HepG2 (cell line): ENCODE data around the gene IRF2BPL. TPM values are rescaled to one million over a fixed set of nuclear protein-coding genes. Genes with fewer than 3 reads are reported as not detected.

ENCODE experiments used
- AGO2 ChIP-seq: fragments of 200-400 bp; formaldehyde crosslinking; optimal IDR thresholded peaks from 2 replicates; pipeline ENCODE3; 2017; ENCODE audit warnings: mild to moderate bottlenecking, low read depth, low read length, moderate library complexity
- ATF7 ChIP-seq, 2 experiments: fragments of 450-650 bp in 1 of 2; sonication (generic) in 1 of 2; formaldehyde crosslinking in 1 of 2; IDR thresholded peaks; 2 replicates each; pipeline versions ENCODE4 v1.4.0 to v1.6.1; 2016 to 2020; ENCODE audit warnings: antibody characterized with exemption in 1 of 2, mild to moderate bottlenecking in 1 of 2, missing genetic modification reagents in 1 of 2
- BRCA1 ChIP-seq: sonication (generic); formaldehyde crosslinking; IDR thresholded peaks from 2 replicates; pipeline ENCODE4 v1.4.0; 2020; ENCODE audit warnings: missing genetic modification reagents
- CHCHD3 ChIP-seq: sonication (generic); formaldehyde crosslinking; IDR thresholded peaks from 2 replicates; pipeline ENCODE4 v1.8.0; 2022; ENCODE audit warnings: mild to moderate bottlenecking, missing genetic modification reagents, moderate library complexity
- HES4 ChIP-seq: sonication (generic); formaldehyde crosslinking; IDR thresholded peaks from 2 replicates; pipeline ENCODE4 v1.9.0; 2021; ENCODE audit warnings: mild to moderate bottlenecking, missing genetic modification reagents, borderline replicate concordance
- ISX ChIP-seq: sonication (generic); formaldehyde crosslinking; conservative IDR thresholded peaks from 2 replicates; pipeline ENCODE4 v1.5.0; 2020; ENCODE audit warnings: missing genetic modification reagents
- KAT8 ChIP-seq: IDR thresholded peaks from 2 replicates; pipeline ENCODE4 v1.6.1; 2016; ENCODE audit warnings: missing genetic modification reagents, missing compliant biosample characterization
- KDM1A ChIP-seq: IDR thresholded peaks from 2 replicates; pipeline ENCODE4 v1.6.1; 2016; ENCODE audit warnings: missing compliant biosample characterization
- KLF13 ChIP-seq: sonication (generic); formaldehyde crosslinking; IDR thresholded peaks from 2 replicates; pipeline ENCODE4 v1.4.0; 2020; ENCODE audit warnings: mild to moderate bottlenecking, missing genetic modification reagents
- MIER3 ChIP-seq: IDR thresholded peaks from 2 replicates; pipeline ENCODE4 v1.6.1; 2016; ENCODE audit warnings: missing compliant biosample characterization, borderline replicate concordance
- NBN ChIP-seq: fragments of 450-650 bp; conservative IDR thresholded peaks from 2 replicates; pipeline ENCODE4 v1.6.1; 2017
- NCOR1 ChIP-seq: fragments of 200-600 bp; sonication (generic); IDR thresholded peaks from 2 replicates; pipeline ENCODE4 v1.7.0; 2017; ENCODE audit warnings: antibody characterized with exemption, low read length, borderline replicate concordance
- POGZ ChIP-seq: sonication (generic); formaldehyde crosslinking; IDR thresholded peaks from 2 replicates; pipeline ENCODE4 v1.4.0; 2020; ENCODE audit warnings: mild to moderate bottlenecking, missing genetic modification reagents
- SRSF1 ChIP-seq: fragments of 200-400 bp; formaldehyde crosslinking; optimal IDR thresholded peaks from 2 replicates; pipeline ENCODE3; 2017; ENCODE audit warnings: mild to moderate bottlenecking, low read depth, low read length, moderate library complexity
- TARDBP ChIP-seq: sonication (generic); formaldehyde crosslinking; IDR thresholded peaks from 2 replicates; pipeline ENCODE4 v1.8.0; 2022; ENCODE audit warnings: mild to moderate bottlenecking, missing genetic modification reagents
- YEATS4 ChIP-seq: sonication (generic); formaldehyde crosslinking; IDR thresholded peaks from 2 replicates; pipeline ENCODE4 v1.4.0; 2020; ENCODE audit warnings: missing genetic modification reagents, borderline replicate concordance
- ZNF10 ChIP-seq: sonication (generic); formaldehyde crosslinking; IDR thresholded peaks from 2 replicates; pipeline ENCODE4 v1.4.0; 2020; ENCODE audit warnings: mild to moderate bottlenecking, low read depth, missing genetic modification reagents, borderline replicate concordance
- ZNF260 ChIP-seq: sonication (generic); formaldehyde crosslinking; IDR thresholded peaks from 2 replicates; pipeline ENCODE4 v1.4.0; 2020; ENCODE audit warnings: missing genetic modification reagents, low read depth, mild to moderate bottlenecking, borderline replicate concordance
- ZNF747 ChIP-seq: sonication (generic); formaldehyde crosslinking; IDR thresholded peaks from 2 replicates; pipeline ENCODE4 v1.8.1; 2023; ENCODE audit warnings: missing genetic modification reagents, mild to moderate bottlenecking, borderline replicate concordance
- polyA plus RNA-seq, 8 experiments: library from polyadenylated mRNA; depleted of rRNA in 3 of 8; stranded (reverse) in 7 of 8; unstranded in 1 of 8; fragments of >200 nt; fragmentation: Illumina TruSeq in 4 of 8; extraction: Trizol in 4 of 8; gene quantifications; 2 replicates each; pipeline versions ENCODE4 v1.2.1 to v1.2.3, GENCODE V29; 2011 to 2016; ENCODE audit warnings: low read depth in 4 of 8, missing spikeins in 1 of 8, mixed read lengths in 1 of 8; ENCODE audit not compliant: insufficient read depth in 1 of 8
- total RNA-seq, 5 experiments: library from RNA; depleted of rRNA; stranded (reverse); fragments of >200 nt; fragmentation: Illumina TruSeq; extraction: Trizol; gene quantifications; 2 replicates each; pipeline ENCODE4 v1.2.3, GENCODE V29; 2016; ENCODE audit warnings: low read depth in 1 of 5
- TF ChIP-seq, protein P1 (sequence below), 2 experiments: sonication (generic) in 1 of 2; formaldehyde crosslinking in 1 of 2; IDR thresholded peaks; 2 replicates each; pipeline versions ENCODE4 v1.5.1 to v1.6.1; 2011 to 2020; ENCODE audit warnings: borderline replicate concordance in 1 of 2, low read depth in 1 of 2, low read length in 1 of 2, mild to moderate bottlenecking in 1 of 2, missing genetic modification reagents in 1 of 2, moderate library complexity in 1 of 2
- TF ChIP-seq, protein P2 (sequence below): IDR thresholded peaks from 2 replicates; pipeline ENCODE4 v1.6.1; 2016; ENCODE audit warnings: missing genetic modification reagents, missing compliant biosample characterization
- TF ChIP-seq, protein P3 (sequence below): sonication (generic); formaldehyde crosslinking; IDR thresholded peaks from 2 replicates; pipeline ENCODE4 v1.8.1; 2022; ENCODE audit warnings: mild to moderate bottlenecking, missing genetic modification reagents
- TF ChIP-seq, protein P4 (sequence below): sonication (generic); formaldehyde crosslinking; IDR thresholded peaks from 2 replicates; pipeline ENCODE4 v1.4.0; 2020; ENCODE audit warnings: missing genetic modification reagents
- TF ChIP-seq, protein P5 (sequence below): sonication (generic); formaldehyde crosslinking; IDR thresholded peaks from 2 replicates; pipeline ENCODE4 v1.4.0; 2020; ENCODE audit warnings: missing genetic modification reagents

Gene IRF2BPL
- total and polyA plus RNA-seq, 2 of the 13 experiments (the other 11 are each of a cell fraction or from before 2014, with no cell fraction given) = 6.6 to 8.4 TPM

DNA sequence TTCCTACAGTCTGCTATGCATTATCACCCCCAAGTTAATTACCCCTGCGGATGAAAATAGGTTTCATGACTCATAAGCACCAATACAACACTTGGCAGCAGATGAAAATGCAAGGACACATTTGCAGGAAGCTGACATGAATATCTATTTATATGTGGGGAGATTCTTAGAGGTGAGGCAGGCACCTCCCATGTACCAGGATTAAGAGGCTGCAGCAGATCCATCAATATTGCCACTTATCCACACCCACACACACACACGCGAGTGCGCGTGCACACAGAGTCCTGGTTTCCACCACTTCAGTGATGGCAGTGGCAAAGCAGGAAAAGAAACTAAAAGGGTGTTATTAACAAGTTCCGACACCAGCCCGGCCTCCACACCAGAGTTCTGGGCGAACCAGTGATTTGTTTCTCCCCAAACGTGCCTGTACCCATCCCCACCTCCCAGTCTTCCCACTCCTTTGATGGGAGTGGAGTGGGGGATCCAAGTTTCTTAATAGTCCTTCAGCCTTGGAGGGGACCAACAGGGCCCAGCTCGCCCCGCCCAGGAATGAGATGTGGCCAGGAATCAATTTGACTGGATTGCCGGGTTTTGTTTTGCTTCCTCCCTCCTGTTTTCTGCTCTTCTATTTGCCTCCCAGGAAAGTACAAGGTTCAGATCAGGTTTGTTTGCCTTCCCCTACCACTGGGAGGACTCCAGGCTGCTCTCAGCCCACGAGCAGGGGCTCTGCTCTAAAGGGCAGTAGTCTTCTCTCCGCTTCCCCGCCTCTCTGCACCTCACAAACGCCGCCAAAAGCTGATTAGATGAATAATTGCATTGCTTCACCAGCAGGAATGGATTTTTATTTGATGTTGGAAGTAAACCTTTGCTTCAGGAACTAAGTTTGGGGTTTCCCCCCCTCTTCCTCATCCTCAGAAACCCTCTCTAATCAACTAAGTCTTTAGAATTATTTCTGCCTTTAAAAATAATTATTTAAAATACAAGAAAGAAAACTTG, 5.2 kb downstream of the IRF2BPL start (continued):
- TF ChIP-seq NCOR1 = peak; percentile 79; the same call in 1 of the 2 replicates
- TF ChIP-seq NBN = no peak
- TF ChIP-seq MIER3 = 0 out of 2 replicates have a peak, but pooled peaks have one; percentile 64
- TF ChIP-seq ZNF10 (CRISPR knock-in tag) = no peak
- TF ChIP-seq BRCA1 = no peak
- TF ChIP-seq, protein P1, sequence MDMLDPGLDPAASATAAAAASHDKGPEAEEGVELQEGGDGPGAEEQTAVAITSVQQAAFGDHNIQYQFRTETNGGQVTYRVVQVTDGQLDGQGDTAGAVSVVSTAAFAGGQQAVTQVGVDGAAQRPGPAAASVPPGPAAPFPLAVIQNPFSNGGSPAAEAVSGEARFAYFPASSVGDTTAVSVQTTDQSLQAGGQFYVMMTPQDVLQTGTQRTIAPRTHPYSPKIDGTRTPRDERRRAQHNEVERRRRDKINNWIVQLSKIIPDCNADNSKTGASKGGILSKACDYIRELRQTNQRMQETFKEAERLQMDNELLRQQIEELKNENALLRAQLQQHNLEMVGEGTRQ (IDR thresholded peaks at IDR 0.05; ENCODE audit: low read depth, low read length) = no peak
- TF ChIP-seq, protein P1 (CRISPR knock-in tag; IDR thresholded peaks at IDR 0.05; ENCODE audit: borderline replicate concordance) = no peak
- no peak for TF ChIP-seq HES4 (CRISPR knock-in tag)
- peak; percentile 78 for TF ChIP-seq KAT8 (CRISPR knock-in tag)
- TF ChIP-seq, protein P2, sequence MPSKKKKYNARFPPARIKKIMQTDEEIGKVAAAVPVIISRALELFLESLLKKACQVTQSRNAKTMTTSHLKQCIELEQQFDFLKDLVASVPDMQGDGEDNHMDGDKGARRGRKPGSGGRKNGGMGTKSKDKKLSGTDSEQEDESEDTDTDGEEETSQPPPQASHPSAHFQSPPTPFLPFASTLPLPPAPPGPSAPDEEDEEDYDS (CRISPR knock-in tag) = no peak; the same call in 1 of the 2 replicates
- no peak for TF ChIP-seq KDM1A (CRISPR knock-in tag)
- TF ChIP-seq ISX = no peak
- TF ChIP-seq ATF7 (IDR thresholded peaks at IDR 0.05) = no peak
- no peak for TF ChIP-seq ATF7 (CRISPR knock-in tag; IDR thresholded peaks at IDR 0.05)
- TF ChIP-seq, protein P3, sequence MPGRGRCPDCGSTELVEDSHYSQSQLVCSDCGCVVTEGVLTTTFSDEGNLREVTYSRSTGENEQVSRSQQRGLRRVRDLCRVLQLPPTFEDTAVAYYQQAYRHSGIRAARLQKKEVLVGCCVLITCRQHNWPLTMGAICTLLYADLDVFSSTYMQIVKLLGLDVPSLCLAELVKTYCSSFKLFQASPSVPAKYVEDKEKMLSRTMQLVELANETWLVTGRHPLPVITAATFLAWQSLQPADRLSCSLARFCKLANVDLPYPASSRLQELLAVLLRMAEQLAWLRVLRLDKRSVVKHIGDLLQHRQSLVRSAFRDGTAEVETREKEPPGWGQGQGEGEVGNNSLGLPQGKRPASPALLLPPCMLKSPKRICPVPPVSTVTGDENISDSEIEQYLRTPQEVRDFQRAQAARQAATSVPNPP (CRISPR knock-in tag) = no peak
- TF ChIP-seq AGO2 = peak; percentile 37
- 0 out of 2 replicates have a peak, but pooled peaks have one; percentile 64 for TF ChIP-seq ZNF747 (CRISPR knock-in tag)
- TF ChIP-seq, protein P4, sequence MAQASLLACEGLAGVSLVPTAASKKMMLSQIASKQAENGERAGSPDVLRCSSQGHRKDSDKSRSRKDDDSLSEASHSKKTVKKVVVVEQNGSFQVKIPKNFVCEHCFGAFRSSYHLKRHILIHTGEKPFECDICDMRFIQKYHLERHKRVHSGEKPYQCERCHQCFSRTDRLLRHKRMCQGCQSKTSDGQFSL (CRISPR knock-in tag) = no peak
- TF ChIP-seq SRSF1 = no peak
- no peak for TF ChIP-seq YEATS4 (CRISPR knock-in tag)
- TF ChIP-seq KLF13 (CRISPR knock-in tag) = no peak
- TF ChIP-seq, protein P5, sequence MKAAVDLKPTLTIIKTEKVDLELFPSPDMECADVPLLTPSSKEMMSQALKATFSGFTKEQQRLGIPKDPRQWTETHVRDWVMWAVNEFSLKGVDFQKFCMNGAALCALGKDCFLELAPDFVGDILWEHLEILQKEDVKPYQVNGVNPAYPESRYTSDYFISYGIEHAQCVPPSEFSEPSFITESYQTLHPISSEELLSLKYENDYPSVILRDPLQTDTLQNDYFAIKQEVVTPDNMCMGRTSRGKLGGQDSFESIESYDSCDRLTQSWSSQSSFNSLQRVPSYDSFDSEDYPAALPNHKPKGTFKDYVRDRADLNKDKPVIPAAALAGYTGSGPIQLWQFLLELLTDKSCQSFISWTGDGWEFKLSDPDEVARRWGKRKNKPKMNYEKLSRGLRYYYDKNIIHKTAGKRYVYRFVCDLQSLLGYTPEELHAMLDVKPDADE = no peak
- TF ChIP-seq ZNF260 (CRISPR knock-in tag) = no peak
- peak; percentile 30; the same call in 1 of the 2 replicates for TF ChIP-seq TARDBP (CRISPR knock-in tag)
- no peak for TF ChIP-seq POGZ (CRISPR knock-in tag)
- TF ChIP-seq CHCHD3 (CRISPR knock-in tag) = no peak
